ENCODE results near the gene PTK6.
"Not testable (repeated sequence)": the region's sequence is repeated elsewhere in the genome, so short reads cannot be mapped to it uniquely, and the experiment has no call there.

The PTK6 gene

DNA sequence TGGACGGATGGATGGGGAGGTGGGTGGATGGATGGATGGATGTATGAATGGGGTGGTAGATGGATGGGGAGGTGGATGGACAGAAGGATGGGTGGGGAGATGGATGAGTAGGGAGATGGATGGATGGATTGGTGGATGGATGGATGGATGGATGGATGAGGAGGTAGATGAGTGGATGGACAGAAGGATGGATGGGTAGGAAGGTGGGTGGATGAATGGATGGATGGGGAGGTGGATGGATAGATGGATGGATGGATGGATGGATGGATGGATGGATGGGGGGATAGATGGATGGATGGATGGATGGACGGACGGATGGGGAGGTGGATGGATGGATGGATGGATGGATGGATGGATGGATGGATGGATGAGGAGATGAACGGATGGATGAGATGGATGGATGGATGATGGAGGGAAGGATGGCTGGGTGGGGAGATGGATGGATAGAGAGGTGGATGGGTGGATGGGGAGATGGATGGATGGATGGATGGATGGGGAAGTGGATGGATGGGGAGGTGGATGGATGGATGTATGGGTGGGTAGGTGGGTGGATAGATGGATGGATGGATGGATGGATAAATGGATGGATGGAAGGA lies 45.4 kb downstream of the PTK6 start:
- no peak for DNase-seq

DNA sequence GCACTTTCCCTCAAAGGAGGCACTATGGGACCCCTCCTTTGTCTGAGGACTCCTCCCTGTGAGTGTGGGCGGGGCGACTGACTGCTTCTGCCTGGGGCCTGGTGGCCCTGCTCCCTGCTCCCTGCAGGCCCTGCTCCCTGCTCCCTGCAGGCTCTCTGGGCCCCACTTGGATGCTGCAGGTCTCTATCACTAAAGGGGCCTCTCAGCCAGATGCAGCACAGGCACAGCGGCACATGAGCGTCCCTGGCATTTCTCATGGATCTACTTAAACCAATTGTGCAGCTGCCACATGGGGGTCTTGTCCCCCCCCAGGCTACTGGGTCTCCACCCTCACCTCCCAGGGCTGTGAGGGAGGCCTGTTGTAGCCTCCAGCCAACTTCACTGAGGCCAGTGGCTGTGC lies 46.1 kb downstream of the PTK6 start:
- DNase-seq, result no peak

DNA sequence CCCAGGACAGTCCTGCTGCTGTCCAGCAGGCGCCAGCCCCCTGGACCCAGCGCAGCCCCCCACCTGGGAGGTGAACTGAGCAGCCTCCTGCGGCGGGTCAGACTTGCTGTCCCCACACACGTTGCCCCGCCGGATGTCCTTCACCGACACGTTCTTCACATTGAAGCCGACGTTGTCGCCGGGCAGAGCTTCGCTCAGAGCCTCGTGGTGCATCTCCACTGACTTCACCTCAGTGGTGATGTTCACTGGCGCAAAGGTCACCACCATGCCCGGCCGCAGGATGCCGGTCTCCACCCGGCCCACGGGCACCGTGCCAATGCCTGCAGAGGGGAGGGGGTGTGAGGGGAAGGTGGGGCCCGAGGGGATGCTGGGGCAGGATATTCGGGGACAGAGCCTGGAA lies 46.8 kb downstream of the PTK6 start:
- DNase-seq, result no peak

DNA sequence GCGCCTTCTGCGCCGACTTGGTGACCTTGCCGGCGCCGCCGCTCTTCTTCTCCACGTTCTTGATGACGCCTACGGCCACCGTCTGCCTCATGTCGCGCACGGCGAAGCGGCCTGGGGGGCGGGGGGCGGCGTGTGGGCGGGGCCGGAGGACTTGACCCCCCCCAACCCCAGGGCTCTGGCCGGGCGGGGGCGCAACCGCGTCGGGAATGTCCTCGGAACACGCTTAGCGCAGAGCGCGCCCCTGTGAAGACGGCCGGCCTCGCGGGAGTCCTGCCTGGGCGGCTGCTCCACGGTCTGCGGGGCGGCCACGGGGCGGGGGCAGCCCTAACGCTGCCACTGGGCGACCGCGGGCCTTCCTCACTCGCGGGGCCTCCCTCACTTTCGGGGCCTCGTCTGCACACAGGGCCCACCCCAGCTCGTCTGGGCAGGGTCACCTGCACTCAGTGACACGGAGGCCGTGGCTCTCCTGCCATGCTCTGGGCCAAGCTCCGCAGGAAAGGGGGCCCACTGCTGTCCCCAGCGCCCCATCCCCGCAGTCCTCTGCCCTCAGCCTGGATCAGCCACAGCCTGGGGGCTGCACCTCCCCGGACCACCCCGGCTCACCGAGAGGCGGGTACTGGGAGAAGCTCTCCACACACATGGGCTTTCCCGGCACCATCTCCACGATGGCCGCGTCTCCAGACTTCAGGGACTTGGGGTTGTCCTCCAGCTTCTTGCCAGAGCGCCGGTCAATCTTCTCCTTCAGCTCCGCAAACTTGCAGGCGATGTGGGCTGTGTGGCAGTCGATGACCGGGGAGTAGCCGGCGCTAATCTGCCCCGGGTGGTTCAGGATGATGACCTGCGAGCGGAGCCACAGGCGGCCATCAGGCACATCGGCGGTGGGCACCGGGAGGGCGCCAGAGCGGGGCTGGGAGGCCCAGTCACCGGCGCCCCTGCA lies 48.6 kb downstream of the PTK6 start:
- no peak for DNase-seq

DNA sequence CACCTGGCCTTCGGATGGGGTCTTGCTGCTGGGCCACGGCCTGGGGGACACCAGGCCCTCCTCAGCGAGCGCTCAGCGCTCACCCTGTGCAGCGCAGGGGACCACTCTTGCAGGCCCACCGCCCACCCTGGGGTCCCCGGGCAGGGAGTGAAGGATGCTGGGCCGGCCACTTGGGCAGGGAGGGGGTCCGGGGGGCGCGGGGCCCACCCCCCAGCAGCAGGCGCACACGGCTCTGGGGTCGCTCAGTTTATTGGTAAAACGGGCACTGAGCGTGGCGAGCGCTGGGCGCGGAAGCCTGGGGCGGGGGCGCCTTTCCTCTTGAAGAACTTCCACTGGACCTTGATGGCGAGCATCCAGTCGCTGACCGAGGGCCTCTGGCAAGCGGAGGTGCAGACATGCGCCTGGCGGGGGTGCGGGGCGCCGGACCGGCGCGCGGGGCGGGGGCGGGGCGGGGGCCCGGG lies 49.4 kb downstream of the PTK6 start:
- no peak for DNase-seq

DNA sequence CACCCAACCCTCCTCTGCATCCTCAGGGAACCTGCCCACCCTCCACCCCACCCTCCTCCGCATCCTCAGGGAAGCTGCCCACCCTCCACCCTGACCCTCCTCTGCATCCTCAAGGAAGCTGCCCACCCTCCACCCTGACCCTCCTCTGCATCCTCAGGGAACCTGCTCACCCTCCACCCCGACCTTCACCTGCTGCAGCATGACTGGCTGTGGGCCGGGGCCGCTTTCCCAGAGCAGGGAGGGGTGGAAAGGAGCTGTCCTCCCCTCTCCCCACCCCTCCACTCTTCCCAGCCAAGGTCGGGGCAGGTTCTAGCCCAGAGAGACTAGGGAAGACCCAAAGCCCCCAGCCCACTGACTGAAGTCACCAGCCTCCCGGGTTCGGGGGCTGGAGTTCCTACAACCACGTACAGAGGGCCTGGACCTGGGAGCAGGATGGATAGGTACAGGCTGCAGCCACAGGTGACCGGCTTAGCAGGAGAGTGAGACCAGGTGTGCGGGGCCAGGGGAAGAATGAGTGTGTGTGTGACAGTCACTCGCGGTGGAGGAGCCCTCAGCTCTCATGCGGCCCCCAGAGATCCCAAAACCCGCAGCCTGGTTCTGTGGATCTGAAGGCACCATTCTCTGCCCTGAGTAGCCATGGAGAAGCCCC lies 49.9 kb downstream of the PTK6 start:
- DNase-seq, result no peak

DNA sequence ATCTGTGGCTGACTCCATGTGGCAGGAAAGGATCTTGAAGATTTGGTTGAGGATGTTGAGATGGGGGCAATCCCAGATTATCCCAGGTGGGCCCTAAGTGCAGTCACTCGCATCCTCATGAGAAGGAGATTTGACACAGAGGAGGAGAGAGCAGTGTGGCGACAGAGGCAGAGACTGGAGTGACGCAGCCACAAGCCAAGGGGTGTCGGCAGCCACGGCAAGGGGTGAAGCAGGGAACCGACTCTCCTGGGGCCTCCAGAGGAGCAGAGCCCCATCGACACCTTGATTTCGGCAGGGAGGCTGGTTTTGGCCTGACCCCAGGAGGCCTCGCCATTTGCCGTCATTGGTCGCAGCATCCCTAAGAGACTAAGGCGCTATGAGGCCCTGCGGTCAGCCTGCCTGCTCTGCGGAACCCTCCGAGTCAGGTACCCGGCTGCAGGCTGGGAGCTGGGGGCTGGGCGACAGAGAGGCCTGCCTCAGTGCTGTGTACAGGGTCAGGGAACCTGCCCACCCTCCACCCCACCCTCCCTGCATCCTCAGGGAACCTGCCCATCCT lies 50.8 kb downstream of the PTK6 start:
- DNase-seq, result no peak

DNA sequence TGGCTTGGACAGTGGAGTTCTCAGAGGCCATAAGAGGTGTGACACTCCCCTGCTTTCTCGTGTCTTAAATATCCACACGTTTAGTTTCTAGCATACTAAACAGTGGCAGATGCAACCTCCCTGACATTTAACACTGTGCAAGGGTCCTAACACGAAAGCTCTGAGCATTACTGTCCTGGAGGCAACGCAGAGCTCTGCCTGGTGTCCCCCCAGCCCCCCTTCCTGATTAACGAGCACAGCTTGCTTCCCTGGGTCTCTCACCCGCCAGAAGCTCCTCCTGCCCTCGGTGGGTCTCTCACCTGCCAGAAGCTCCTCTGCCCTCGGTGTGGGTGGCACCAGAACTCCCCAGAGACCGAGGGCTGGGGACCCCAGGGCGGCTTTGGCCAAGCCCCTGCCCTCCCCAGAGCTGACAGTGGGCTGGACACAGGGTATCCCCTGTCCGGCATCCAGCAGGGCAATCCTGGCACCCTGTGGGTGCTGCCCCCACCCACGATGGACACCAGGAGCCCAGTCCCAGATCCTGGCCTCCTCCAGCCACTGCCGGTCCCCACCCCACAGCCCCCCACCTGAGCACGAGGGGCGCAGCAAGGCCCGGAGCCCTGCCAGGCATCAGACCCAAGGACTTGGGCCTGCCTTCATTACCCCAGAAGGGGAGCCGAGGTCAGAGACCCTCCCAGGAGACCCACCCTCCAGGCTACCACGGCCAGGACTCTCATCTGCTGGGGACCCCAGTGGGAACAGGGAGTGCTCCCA lies 52.3 kb downstream of the PTK6 start:
- no peak for DNase-seq

DNA sequence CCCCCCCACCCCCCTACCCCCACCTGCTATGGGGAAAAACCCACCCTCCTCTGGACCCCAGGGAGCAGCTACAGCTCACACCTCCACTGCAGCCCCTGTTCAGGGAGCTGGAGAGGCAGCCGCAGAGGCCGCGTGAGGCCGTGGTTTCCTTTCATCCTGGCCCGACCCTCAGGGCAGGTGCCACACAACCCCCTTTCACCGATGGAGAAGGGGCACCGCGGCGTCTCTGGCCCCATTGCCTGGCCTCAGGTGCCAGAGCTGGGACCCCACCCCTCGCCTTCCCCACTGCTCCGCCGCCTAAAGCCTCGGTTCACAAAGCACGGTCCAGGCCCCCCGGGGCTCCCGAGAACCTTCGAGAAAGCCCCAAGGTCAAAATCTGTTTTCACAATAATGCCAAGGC lies 52.9 kb downstream of the PTK6 start:
- no peak for DNase-seq

DNA sequence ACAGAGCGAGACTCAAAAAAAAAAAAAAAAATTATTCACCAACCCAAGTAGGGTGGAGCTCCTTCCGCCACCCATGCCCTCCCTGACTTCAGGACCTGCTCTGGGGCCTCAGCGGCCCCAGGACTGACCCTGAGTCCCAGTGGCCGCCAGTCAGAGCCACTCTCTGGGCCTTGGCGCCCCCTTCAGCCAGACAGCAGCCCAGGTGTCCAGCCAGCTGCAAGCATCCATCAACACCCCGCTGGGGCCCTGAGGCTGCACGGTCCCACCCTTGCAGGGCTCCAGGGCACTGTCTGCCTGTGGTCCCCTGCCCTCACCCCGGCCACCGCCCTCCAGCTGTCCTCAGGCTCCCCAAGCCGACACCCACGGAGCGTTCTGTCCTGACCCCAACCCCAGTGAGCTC lies 53.3 kb downstream of the PTK6 start:
- DNase-seq, result no peak

DNA sequence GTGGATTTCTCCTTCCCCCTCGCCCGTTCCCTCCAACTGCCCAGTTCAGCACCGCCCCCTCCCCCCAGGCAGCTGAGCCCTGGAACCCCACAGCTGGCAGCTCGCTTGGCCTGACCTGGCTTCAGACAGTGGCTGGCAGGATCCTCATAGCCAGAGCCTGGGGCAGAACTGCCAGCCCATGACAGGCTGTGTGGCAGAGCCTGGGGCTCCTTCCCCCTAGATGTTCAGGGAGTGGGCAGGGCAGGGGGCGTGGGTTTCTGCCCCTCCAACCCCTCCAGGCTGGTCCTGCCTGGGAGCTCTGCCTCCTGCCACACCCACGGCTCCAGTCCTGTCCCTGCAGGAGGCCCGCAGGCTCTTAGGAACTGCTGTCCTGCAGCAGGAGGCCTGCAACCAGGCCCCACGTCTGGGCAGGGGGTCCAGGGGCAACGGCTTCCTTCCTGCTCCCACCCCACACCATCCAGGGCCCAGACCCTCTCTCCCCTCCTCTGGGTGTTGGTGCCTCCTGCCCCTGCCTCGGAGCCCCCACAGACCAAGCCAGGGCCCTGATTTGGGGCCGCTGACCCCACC lies 55.1 kb downstream of the PTK6 start:
- DNase-seq, result no peak

DNA sequence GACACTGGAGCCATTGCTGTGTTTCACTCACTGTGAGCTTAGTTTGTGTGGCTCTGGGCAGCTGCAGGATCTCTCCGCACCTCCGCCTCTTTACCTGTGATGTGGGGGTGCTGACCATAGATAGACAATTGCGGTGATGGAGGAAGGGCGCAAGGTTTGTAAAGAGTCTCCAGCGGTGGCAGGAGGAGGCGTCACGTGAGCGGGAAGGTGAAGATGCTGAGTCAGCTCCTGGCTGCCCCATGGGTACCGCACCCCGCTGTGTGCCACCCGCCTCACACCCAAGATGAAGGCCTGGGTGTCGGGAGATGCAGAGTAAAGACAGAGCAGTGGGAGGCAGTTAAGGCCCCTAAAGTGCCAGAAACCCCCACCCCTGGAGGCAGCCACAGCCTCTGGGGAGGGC lies 55.7 kb downstream of the PTK6 start:
- DNase-seq, result no peak

DNA sequence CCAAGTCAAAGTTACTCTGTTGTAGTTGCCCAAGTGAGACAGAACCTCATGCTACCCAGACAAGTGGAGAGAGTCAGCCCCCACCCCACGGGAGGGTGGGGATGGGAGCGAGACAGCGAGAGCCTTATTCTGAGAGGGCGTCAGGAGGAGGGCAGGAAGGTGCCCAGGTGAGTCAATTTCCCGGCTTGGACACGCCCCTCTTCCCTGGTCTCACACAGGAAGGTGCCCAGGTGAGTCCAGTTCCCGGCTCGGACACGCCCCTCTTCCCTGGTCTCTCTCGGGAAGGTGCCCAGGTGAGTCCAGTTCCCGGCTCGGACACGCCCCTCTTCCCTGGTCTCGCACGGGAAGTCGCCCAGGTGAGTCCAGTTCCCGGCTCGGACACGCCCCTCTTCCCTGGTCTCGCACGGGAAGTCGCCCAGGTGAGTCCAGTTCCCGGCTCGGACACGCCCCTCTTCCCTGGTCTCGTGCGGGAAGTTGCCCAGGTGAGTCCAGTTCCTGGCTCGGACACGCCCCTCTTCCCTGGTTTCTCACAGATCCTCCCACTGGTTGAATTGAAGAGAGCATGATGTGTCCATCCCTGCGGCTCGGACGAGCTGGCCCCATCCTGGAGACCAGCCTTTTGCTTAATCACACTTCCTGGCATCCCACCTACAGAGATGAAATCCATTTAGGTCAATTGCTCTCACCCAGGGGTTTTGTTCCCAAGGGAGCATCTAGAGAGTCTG lies 57.3 kb downstream of the PTK6 start:
- DNase-seq, result not testable (repeated sequence)

DNA sequence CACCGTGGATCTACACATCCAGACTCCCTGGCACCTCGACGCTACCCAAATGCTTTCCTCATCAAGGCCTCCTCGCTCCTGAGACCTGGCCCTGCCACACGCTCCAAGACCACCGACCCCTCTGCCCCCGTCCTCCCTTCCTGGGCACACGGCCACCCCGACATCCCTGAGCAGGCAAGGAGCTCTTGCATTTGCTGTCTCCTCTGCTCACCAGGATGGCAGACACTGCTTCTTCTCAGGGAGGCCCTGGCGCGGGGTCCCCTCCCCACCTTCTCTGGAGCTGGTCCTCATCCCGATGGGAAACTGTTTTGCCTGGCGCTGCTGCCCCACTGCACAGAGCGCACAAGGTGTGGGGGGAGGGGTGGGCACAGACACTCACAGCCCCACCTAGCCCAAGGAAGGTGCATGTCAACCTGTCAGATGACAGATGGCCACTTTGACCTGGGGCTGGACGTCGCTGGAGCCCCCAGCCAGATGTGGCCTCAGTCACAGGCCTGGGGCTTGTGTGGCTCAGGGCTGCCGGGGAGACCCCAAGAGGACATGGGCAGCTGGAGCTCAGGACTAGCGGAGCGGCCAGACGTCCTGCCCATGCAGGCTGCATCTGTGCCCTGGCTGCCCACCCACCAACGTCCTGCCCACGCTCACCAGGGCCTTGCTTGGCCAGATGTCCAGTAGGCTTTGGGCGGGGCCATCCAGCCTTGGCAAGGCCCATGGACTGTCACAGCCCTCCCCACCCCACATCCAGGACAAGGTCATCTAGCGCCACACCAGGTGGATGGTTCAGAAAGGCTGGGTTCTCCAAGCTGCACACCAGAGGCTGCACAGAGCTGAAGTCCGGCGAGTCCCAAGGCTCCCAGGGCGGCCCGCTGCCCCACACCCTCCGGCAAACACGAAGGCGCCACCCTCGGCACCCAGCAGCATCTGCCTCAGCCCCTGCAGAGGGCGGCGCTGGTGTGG lies 58.6 kb downstream of the PTK6 start:
- no peak for DNase-seq
